Ovary (tissue), 9 donors: Measurements from ENCODE around the gene TMEM135. TPM values are rescaled to one million over a fixed set of nuclear protein-coding genes. Genes with fewer than 3 reads are reported as not detected.
"Not testable (repeated sequence)": the region's sequence is repeated elsewhere in the genome, so short reads cannot be mapped to it uniquely, and the experiment has no call there.

ENCODE experiments used
- DNase-seq, 5 donors: peaks; one replicate each; pipeline ENCODE4 v3.0.0-alpha.2; 2019 to 2020
- H3K27ac ChIP-seq, 2 donors: fragments of 200-600 bp; one replicate each; pipeline versions ENCODE4 v1.5.1 to v1.8.0; 2019 to 2022
- H3K27me3 ChIP-seq: fragments of 200-600 bp; one replicate; pipeline ENCODE4 v1.8.0; 2022
- H3K36me3 ChIP-seq: fragments of 200-600 bp; sonication (generic); one replicate; pipeline ENCODE4 v1.5.1; 2019
- H3K4me1 ChIP-seq: one replicate; pipeline ENCODE4 v1.8.1; 2013; ENCODE audit warnings: mild to moderate bottlenecking, moderate library complexity; ENCODE audit not compliant: insufficient read depth
- H3K4me3 ChIP-seq: fragments of 200-600 bp; sonication (generic); one replicate; pipeline ENCODE4 v1.5.1; 2017
- H3K9me3 ChIP-seq, 2 donors: fragments of 200-600 bp in 1 of 2; sonication (generic) in 1 of 2; one replicate each; pipeline versions ENCODE4 v1.5.1 to v1.8.1; 2013 to 2019; ENCODE audit warnings: mild to moderate bottlenecking in 1 of 2, moderate library complexity in 1 of 2
- CTCF ChIP-seq, 3 donors: fragments of 450-650 bp in 2 of 3; fragments of 200-600 bp in 1 of 3; IDR thresholded peaks; one replicate each; pipeline versions ENCODE4 v1.5.1 to v1.8.0; 2016 to 2022; ENCODE audit warnings: antibody characterized with exemption in 3 of 3, mild to moderate bottlenecking in 1 of 3
- EP300 ChIP-seq: sonication (generic); formaldehyde crosslinking; IDR thresholded peaks from one replicate; pipeline ENCODE4 v1.6.1; 2017; ENCODE audit warnings: antibody characterized with exemption
- POLR2A ChIP-seq: fragments of 450-650 bp; IDR thresholded peaks from one replicate; pipeline ENCODE4 v1.6.1; 2017; ENCODE audit warnings: antibody characterized with exemption, mild to moderate bottlenecking, moderate library complexity
- WGBS, 3 donors: extraction: QIAGEN DNeasy Blood & Tissue Kit in 1 of 3; methylation state at CpG; one replicate each; pipeline versions ENCODE4 v1.1.5 to v1.1.7; 2013 to 2017; 5-methylcytosine and 5-hydroxymethylcytosine counted together
- intact Hi-C, 4 donors: fragments of 100-400 bp; cut with DNase I; formaldehyde crosslinking; loops; one replicate each; pipeline versions ENCODE4 v1.11.0 to v1.15.1; 2022 to 2023
- polyA plus RNA-seq, 2 donors: library from polyadenylated mRNA; stranded (reverse); fragments of 200-250 nt in 1 of 2; fragments of 350-450 nt in 1 of 2; fragmentation: Illumina TruSeq in 1 of 2; extraction: RNeasy Lipid Tissue Mini Kit (QIAGEN cat#74804) in 1 of 2; gene quantifications; one replicate each; pipeline ENCODE4 v1.2.3, GENCODE V29; 2013 to 2014
- total RNA-seq, 7 donors: library from RNA; depleted of rRNA in 2 of 7; stranded (reverse); fragments of >200 nt in 2 of 7; fragmentation: NEBNext Ultra II Directional in 3 of 7; extraction: Animal tissue kit (Norgen Biotek cat#: 25700) in 3 of 7; gene quantifications; one replicate each; pipeline versions ENCODE4 v1.1.0 to v1.2.4, GENCODE V29; 2016 to 2023
- donor health status: DM: no; HTN: no; CAD: no; lungs with moderate emphysema.
- donor health status: DM: no; HTN: no; CAD: no.
- donor health status: Bipolar disorder and iron deficiency.
- donor health status: DM: yes; HTN: yes; CAD: no.
- donor health status: DM: no; HTN: no; CAD: no.
- donor health status: DM: yes; HTN: yes; CAD: no.

The TMEM135 gene
- total and polyA plus RNA-seq, 9 donors, result 8.8 to 24.2 (median 19.6) TPM

GRCh38 chr11:86999859-87000753, 37.6 kb upstream of the TMEM135 start:
- no peak for TF ChIP-seq EP300
- no peak for TF ChIP-seq POLR2A
- no peak for TF ChIP-seq CTCF (IDR thresholded peaks at IDR 0.05)
- Histone ChIP-seq H3K4me3 (no peak overlapping the region), H3K27me3 (no peaks in the 10 kb centered on the region), H3K9me3 (no peaks in the 10 kb centered on the region), H3K4me1 (peaks cover 4% of the 10 kb centered on the region), H3K27ac (no peak overlapping the region), H3K36me3 (no peaks in the 10 kb centered on the region)
- intact Hi-C loops, result no loop called here
- no peak for DNase-seq
- 56 to 62% (median 61%) methylated on average over 5 of the region's 5 CpGs for WGBS, 3 donors

- no peaks in the 10 kb centered on the region for H3K9me3 ChIP-seq
- H3K4me3 ChIP-seq, result no peak overlapping the region
- no peaks in the 10 kb centered on the region for H3K36me3 ChIP-seq
- TF ChIP-seq CTCF (IDR thresholded peaks at IDR 0.05), result no peak
- no peak for TF ChIP-seq EP300
- TF ChIP-seq POLR2A, result no peak
- H3K4me1 ChIP-seq, result peaks cover 8% of the 10 kb centered on the region
- intact Hi-C loops, result no loop called here
- H3K27ac ChIP-seq, result no peak overlapping the region
- no peaks in the 10 kb centered on the region for H3K27me3 ChIP-seq
- 91 to 95% (median 91%) methylated on average over 1 of the region's 1 CpG for WGBS, 3 donors
- DNase-seq, result no peak
These were observed 34.8 kb upstream of the TMEM135 start for GRCh38 chr11:87002918-87003317.

GRCh38 chr11:87004281-87004680, 33.5 kb upstream of the TMEM135 start:
- H3K9me3 ChIP-seq, H3K4me3 ChIP-seq, H3K36me3 ChIP-seq, H3K27me3 ChIP-seq, H3K27ac ChIP-seq, DNase-seq, intact Hi-C loops: not testable (repeated sequence)
- H3K4me1 ChIP-seq, result peaks cover 12% of the 10 kb centered on the region
- WGBS, 3 donors, result 94 to 98% (median 95%) methylated on average over 4 of the region's 4 CpGs

GRCh38 chr11:87005569-87005921, 32.2 kb upstream of the TMEM135 start:
- no peak overlapping the region for H3K4me3 ChIP-seq
- DNase-seq, result no peak
- intact Hi-C loops, result no loop called here
- peaks cover 7% of the 10 kb centered on the region for H3K4me1 ChIP-seq
- H3K27me3 ChIP-seq, result no peaks in the 10 kb centered on the region
- TF ChIP-seq POLR2A (no peak), CTCF (IDR thresholded peaks at IDR 0.05) (no peak), EP300 (no peak)
- 70 to 83% (median 74%) methylated on average over 3 of the region's 3 CpGs for whole genome bisulfite sequencing, 3 donors
- no peaks in the 10 kb centered on the region for H3K36me3 ChIP-seq
- H3K27ac ChIP-seq, result no peak overlapping the region
- no peaks in the 10 kb centered on the region for H3K9me3 ChIP-seq

GRCh38 chr11:87006035-87006434, 31.7 kb upstream of the TMEM135 start:
- WGBS, 3 donors, result 92 to 98% (median 95%) methylated on average over 4 of the region's 4 CpGs
- H3K9me3 ChIP-seq, result no peaks in the 10 kb centered on the region

More at GRCh38 chr11:87006035-87006434, 31.7 kb upstream of the TMEM135 start:
- intact Hi-C loops, result no loop called here
- no peaks in the 10 kb centered on the region for H3K36me3 ChIP-seq
- H3K4me3 ChIP-seq, result no peak overlapping the region
- H3K27ac ChIP-seq, result no peak overlapping the region
- TF ChIP-seq EP300, result no peak
- no peak for TF ChIP-seq CTCF (IDR thresholded peaks at IDR 0.05)
- no peak for TF ChIP-seq POLR2A
- DNase-seq, result no peak
- H3K4me1 ChIP-seq, result peaks cover 7% of the 10 kb centered on the region
- H3K27me3 ChIP-seq, result no peaks in the 10 kb centered on the region
